LNCAP (cell line): Measurements from ENCODE around the gene IFNAR1.

Experiments used
- TF ChIP-seq, protein P1 (sequence below): fragments of 450-650 bp; IDR thresholded peaks from 2 replicates; pipeline ENCODE4 v1.5.1; 2017; ENCODE audit warnings: mild to moderate bottlenecking

The IFNAR1 gene

DNA sequence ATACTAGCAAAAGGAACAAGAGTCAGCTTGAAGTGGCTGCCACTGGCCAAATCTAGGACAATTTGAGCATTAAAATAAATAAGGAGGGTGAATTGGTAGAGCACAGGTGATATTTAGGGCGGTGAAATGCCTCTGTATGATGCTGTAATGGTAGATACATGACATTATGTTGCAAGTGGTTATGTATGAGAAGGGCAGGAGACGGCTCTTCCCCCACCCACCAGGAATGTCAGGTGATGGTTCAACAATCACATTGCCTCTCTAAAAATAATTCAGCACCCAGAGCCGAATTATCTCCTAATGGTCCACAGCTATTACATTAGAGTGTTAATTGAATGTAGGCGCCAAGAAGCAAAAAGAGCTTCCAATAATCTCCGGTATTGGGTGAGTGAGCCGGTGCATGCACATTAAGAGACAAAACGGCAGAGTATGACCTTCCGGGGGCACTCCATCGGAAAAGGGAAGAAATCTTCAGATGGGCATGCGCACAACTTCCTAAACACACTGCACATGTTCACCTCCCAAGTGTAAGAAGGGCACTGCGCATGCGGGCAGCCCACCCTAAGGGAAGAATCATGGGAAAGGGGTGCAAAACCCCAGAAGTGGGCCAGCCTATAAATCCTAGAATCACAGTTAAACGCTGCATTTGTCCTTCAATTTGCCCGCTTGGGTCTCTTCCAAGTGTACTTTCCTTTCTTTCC, 6.8 kb upstream of the IFNAR1 start:
- TF ChIP-seq, protein P1, sequence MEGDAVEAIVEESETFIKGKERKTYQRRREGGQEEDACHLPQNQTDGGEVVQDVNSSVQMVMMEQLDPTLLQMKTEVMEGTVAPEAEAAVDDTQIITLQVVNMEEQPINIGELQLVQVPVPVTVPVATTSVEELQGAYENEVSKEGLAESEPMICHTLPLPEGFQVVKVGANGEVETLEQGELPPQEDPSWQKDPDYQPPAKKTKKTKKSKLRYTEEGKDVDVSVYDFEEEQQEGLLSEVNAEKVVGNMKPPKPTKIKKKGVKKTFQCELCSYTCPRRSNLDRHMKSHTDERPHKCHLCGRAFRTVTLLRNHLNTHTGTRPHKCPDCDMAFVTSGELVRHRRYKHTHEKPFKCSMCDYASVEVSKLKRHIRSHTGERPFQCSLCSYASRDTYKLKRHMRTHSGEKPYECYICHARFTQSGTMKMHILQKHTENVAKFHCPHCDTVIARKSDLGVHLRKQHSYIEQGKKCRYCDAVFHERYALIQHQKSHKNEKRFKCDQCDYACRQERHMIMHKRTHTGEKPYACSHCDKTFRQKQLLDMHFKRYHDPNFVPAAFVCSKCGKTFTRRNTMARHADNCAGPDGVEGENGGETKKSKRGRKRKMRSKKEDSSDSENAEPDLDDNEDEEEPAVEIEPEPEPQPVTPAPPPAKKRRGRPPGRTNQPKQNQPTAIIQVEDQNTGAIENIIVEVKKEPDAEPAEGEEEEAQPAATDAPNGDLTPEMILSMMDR = no peak

DNA sequence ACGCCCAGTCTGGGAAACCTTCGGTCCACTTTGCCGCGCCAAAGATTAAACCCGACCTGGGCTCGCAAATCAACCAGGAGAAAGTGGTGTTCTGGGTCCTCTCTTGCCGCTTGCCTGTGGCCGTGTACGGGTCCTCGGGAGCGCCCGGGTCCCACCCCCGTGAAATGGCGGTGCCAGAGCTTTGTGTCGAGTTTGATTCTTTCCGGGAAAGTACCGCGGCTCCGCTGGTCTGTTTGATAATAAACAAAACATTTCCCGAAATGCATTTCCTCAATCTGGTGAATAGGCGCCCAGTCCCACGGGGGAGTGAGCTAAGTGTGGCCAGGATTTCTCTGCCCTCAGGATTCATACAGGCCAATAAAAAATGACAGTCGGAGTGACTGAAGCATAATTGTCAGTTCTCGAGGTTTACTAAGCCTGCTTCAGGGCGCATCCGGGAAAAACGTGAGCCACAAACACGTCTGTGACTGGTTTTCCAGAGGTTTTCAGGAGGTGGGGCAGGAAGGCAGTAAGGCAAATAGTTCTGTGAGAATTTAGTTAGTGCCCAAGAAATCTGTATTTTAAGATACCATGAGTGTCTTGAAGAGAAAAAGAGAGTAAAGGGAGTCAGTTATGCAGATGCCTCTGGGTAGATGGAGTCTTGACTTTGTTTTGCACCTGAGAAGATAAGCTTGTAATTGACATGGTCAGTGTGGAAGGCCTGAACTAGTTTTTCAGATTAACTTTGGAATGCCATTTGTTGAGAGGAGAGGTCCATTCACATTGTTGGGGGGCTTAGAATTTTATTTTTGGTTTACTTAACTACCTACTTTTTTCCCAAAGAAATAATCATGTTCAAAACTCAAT, 675 bp downstream of the IFNAR1 start:
- TF ChIP-seq, protein P1 = no peak

DNA sequence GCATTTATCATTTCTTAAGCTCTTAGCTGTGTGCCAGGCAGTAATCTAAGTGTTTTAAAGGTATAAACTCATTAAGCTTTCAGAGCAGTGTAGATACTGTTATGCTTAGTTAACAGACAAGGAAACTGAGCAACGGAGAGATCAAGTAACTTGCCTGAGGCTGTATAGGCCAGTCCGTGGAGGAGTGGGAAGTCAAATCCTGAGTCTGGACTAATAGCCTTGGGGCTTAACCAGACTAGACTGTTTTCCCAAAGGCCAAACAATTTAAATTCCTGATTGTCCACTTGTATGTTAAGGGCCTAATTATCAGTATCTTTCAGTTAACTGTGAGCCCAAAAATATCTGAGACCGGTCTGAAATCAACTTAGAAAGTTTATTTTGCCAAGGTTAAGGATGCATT, 2.6 kb downstream of the IFNAR1 start:
- TF ChIP-seq, protein P1 = no peak

DNA sequence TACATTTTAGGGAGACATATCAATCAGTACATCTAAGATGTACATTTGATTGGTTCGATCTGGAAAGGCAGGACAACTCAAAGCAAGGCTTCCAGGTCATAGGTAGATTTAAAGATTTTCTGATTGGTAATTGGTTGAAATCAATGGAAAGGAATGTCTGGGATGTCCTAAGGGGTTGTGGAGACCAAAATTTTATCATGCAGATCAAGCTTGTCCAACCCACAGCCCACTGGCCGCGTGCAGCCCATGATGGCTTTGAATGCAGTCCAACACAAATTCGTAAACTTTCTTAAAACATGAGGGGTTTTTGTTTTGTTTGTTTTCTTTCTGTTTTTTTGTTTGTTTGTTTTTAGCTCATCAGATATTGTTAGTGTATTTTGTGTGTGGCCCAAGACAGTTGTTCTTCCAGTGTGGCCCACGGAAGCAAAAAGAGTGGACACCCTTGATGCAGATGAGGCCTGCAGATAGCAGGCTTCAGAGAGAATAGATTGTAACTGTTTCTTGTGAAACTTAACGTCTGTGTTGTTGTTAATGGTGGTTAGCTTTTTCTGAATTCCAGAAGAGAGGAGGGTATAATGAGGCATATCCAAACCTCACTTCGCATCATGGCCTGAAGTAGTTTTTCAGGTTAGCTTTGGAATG, 3.1 kb downstream of the IFNAR1 start:
- TF ChIP-seq, protein P1 = no peak

DNA sequence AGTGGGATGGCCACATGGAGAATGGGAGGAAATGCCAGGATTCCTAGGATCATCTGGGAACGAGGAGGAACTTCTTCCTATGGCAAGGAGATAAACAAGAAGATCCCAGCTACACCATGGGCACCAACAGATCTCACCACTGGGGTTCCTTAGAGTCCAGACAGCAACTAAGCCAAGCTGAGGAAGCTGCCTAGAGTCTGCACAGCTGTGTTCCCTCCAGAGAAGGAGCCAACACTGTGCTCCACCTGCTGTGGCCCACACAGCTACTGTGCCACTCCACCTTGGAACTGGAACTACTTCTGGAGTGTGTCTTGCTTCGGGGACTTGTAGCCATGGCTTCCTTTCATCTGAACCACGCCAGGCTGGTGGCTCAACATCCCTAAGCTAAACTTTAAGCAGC, 6.0 kb downstream of the IFNAR1 start:
- TF ChIP-seq, protein P1 = no peak

DNA sequence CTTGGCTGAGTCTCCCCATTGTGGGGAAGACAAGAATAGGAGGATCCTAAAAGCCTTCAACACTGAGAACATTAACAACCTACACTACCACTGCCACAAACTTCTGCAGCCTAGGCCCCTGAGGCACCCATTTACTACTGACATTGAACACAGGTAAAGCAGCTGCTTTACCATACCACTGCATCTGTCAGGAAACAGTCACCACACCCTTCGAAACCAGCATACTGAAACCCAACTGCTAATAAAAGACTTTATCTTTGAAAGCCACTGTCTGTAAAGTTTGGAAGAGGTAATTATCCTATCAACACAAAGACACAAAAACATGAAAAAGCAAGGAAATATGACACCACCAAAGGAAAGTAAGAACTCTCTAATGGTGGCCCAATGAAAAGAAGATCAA, 7.4 kb downstream of the IFNAR1 start:
- TF ChIP-seq, protein P1 = no peak

DNA sequence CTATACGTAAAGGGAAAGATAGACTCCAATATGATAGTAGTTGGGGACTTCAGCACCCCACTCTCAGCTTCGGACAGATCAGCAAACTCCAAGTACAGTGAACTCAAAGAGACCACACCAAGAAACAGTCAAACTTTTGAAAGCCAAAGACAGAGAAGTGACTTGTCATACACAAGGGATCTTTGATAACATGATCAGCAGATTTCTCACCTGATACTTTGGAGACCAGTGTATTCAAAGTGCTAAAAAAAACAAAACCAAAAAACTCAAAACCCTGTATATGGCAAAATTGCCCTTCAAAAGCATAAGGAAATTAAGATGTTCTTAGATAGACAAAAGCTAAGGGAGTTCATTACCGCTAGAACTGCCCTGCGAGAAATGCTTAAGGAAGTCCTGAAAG, 9.4 kb downstream of the IFNAR1 start:
- TF ChIP-seq, protein P1 = no peak
